ENCODE data around the gene TCF7.
"Not testable (repeated sequence)": the region's sequence is repeated elsewhere in the genome, so short reads cannot be mapped to it uniquely, and the experiment has no call there.

The TCF7 gene

DNA sequence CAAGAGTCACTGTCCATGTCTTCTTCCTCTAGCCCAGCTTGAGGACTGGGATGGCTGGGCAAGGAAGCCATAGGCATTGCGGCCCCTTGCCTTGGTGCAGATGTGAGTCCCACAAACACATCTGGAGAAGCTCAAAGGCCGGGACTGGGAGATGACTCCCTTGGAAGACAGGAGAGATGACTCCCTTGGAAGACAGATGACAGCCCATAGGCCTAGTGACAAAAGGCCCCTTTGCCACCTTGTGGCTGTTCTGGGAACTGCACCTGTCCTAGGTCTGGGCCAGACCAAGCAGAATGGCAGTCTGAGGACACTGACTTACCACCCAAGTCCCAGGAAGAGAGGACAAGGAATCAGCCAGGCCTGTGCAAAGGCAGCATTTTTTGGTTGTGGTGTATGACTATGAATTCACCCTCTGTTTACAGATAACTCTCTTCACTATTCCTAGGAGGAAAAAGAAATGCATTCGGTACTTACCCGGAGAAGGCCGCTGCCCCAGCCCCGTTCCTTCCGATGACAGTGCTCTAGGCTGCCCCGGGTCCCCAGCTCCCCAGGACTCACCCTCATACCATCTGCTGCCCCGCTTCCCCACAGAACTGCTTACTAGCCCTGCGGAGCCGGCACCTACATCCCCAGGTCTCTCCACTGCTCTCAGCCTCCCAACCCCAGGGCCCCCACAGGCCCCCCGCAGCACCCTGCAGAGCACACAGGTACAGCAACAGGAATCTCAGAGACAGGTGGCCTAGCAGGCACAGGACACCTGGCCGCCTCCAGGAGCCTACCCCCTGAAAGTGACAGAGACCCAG lies 31.5 kb downstream of the TCF7 start:
- peak; percentile 81 for DNase-seq

DNA sequence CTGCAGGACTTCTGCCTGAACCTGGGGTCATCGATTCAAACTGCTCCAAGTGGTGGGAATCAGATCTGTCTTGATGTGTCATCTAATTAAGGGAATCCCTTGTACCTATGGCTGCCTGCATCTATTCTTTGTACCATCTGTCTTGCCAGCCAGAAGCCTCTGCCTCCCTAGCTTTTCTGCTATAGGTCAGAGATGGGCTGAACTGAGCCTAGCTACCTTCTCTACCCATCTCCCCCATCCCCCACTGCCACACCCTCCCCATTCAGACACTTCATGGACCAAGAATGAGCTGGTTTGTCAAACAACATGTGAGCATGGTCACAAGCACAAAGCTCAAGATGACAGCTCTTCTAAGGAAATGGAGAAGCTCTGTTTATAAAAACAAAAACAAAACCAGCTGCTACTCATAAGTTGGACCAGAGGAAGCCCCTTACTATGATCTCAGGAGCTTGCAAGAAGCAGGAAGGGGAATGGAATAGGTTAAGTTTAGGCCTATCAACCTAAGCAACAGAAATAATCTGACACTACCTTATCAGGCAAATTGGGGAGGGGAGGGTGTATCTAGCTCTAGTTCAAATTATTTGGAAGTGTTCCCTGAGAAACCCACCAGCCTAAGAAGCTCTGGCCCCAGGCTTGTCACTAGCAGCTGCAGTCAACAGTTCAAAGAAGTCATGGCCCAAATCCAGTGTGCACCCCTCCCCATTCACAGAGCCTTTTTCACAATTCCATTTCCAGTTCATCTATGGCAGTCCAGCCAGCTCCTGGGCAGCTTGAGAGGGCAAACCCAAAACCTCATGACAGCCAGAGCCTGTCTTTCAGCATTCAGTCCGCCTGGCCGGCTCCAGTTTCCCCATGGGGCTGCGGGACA lies 32.4 kb downstream of the TCF7 start:
- DNase-seq: no peak

- no peak for DNase-seq
Measured at GRCh38 chr5:134148316-134148715, 33.8 kb downstream of the TCF7 start.

- DNase-seq: no peak
Measured at GRCh38 chr5:134148986-134149539, 34.6 kb downstream of the TCF7 start.

DNA sequence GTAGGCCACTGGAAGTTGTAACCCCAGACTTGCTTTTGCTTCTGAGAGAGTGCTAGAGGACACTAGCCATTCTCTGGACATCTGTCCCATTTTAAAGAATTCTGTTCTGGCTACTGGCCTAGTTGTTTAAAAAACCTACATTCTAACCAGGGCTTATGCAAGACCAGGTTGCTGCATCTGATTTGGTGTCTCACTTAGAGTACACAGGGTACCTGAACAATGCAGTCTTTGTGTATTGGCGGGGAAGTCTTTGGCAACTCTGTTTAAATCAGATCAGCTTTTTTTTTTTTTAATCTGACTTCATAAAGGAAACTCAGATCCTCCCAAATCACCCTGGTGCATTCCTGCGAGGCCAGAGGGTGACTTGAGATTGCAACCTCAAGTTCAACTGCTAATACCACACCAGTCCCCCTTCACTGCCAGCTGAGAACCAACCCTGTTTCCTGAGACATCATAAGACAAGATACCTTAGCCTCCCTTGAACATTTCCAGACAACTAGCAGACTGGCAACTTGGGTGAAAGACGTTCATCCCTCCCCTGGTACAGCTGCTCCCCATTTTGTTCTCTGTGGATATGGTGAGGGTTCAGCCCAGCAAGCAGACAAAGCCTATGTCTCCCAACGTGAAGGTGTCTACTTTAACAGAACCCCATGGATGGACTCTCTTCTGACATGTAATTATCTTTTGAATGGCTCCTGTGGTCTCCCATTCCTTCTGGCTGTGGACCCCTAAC lies 35.3 kb downstream of the TCF7 start:
- no peak for DNase-seq

- no peak for DNase-seq
Measured at GRCh38 chr5:134151723-134152122, 37.2 kb downstream of the TCF7 start.

- not testable (repeated sequence) for DNase-seq
Measured at GRCh38 chr5:134152173-134152832, 37.8 kb downstream of the TCF7 start.

GRCh38 chr5:134153241-134153640 lies 38.8 kb downstream of the TCF7 start:
- no peak for DNase-seq

- DNase-seq: no peak
Measured at GRCh38 chr5:134153657-134154056, 39.2 kb downstream of the TCF7 start.

DNA sequence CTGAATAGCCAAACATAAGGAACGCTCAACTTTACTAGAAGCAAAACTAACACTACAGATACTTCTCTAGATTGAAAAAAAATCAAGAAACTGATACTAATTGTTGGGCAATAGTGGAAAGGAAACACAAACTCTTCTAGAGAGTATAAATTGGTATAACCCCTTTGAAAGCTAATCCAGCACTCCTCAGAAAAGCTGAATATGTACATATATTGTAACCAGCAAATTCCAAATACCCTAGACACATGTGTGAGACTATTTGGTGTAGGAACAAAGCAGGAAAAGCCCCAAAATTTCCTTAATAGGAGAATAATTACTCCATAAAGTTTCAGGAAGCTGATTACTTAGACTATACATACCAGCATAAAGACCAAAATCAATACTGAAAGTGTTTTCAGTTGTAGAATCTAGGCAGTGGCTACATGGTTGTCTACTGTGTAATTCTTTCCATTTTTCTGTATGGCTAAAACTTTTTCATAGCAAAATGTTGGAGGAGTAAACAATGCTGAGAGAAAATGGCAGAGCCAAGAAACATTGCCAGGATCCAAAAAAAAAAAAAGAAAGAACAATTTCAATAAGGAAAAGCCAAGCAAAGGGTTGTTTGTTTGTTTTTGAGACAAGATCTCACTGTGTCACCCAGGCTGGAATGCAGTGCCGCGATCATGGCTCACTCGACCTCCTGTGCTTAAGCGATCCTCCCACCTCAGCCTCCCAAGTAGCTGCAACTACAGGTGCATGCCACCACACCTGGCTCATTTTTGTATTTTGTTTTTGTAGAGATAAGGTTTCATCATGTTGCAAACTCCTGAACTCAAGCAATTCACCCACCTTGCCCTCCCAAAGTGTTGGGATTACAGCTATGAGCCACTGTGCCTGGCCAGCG lies 47.3 kb downstream of the TCF7 start:
- DNase-seq: no peak

- no peak for DNase-seq
Measured at GRCh38 chr5:134162592-134162991, 48.1 kb downstream of the TCF7 start.

GRCh38 chr5:134171972-134172371 lies 57.5 kb downstream of the TCF7 start:
- no peak for DNase-seq

GRCh38 chr5:134174841-134175839 lies 60.7 kb downstream of the TCF7 start:
- DNase-seq: no peak

- DNase-seq: peak; percentile 59
Measured at GRCh38 chr5:134175921-134176510, 61.5 kb downstream of the TCF7 start.

GRCh38 chr5:134176511-134177368 lies 62.3 kb downstream of the TCF7 start, which contains the start of gene SKP1:
TSS of gene SKP1 (minus strand) at chr5:134176950. CDS start at chr5:134174022, 2,928 bp downstream.
- peak; percentile 90 for DNase-seq

- DNase-seq: no peak
Measured at GRCh38 chr5:134177369-134178095, 63.1 kb downstream of the TCF7 start.

GRCh38 chr5:134178096-134178419 lies 63.6 kb downstream of the TCF7 start:
- no peak for DNase-seq

- DNase-seq: no peak
Measured at GRCh38 chr5:134183481-134183880, 69.0 kb downstream of the TCF7 start.
